Fibroblast of skin of left biceps (primary cell): ENCODE measurements around the gene RAX2.
"Not testable (repeated sequence)": the region's sequence is repeated elsewhere in the genome, so short reads cannot be mapped to it uniquely, and the experiment has no call there.

ENCODE experiments used
- DNase-seq, 2 experiments: peaks; one replicate each; pipeline ENCODE4 v3.0.0-alpha.2; 2013; ENCODE audit warnings: low read depth in 2 of 2

The RAX2 gene

GRCh38 chr19:3760871-3761361 lies 11.1 kb downstream of the RAX2 start:
- no peak for DNase-seq

GRCh38 chr19:3759482-3760254 lies 12.4 kb downstream of the RAX2 start:
- DNase-seq, result no peak

DNA sequence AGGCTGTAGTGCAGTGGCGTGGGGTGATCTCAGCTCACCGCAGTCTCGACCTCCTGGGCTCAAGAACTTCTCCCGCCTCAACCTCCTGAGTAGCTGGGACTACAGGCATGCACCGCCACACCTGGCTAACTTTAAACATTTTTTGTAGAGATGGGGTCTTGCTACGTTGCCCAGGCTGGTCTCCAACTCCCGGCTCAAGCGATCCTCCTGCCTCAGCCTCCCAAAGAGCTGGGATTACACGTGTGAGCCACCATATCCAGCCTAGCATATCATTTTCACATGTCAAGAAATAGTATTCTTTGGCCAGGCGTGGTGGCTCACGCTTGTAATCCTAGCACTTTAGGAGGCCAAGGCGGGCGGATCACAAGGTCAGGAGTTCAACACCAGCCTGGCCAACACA lies 13.7 kb downstream of the RAX2 start:
- not testable (repeated sequence) for DNase-seq

DNA sequence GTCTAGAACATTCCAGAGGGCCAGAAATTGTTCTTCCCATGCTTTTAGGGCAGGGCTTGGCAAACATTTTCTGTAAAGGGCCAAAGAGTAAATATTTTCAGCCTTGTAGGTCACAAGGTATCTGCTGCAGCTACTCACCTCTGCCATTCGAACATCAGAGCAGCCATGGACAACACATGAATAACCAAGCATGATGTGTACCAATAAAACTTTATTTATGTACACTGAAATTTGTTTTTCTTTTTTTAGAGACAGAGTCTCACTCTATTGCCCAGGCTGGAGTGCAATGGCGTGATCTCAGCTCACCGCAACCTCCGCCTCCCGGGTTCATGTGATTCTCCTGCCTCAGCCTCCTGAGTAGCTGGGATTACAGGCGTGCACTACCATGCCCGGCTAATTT lies 14.3 kb downstream of the RAX2 start:
- DNase-seq, result not testable (repeated sequence)

- no peak for DNase-seq
Observed at GRCh38 chr19:3753631-3754410, 18.2 kb downstream of the RAX2 start.

GRCh38 chr19:3752492-3752891 lies 19.5 kb downstream of the RAX2 start:
- DNase-seq, result no peak

- no peak for DNase-seq
Observed at GRCh38 chr19:3751236-3751635, 20.8 kb downstream of the RAX2 start.

DNA sequence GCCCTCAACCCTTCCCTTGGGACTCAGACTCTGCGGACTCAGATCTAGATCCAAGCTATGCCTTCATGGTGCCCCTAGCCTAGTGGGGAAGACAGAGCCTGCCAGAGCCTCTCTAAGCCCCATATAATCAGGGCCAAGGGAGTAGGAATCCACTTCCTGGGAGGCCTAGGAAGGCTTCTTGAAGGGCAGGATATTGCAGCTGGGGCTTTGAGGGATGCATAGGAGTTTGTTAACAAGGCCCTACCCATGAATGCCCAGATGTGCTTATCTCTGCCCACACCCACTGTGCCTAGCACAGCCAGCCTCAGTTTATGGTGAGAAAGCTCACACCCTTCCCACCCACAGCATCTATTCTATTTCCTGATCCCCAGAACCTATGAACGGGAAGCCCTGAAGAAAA lies 21.8 kb downstream of the RAX2 start:
- DNase-seq, result no peak

GRCh38 chr19:3748965-3749364 lies 23.1 kb downstream of the RAX2 start:
- no peak for DNase-seq

- no peak for DNase-seq
Observed at GRCh38 chr19:3746371-3747056, 25.5 kb downstream of the RAX2 start.

- DNase-seq, result no peak
Observed at GRCh38 chr19:3745363-3746045, 26.5 kb downstream of the RAX2 start.

- DNase-seq, result no peak
Observed at GRCh38 chr19:3743486-3743885, 28.5 kb downstream of the RAX2 start.

DNA sequence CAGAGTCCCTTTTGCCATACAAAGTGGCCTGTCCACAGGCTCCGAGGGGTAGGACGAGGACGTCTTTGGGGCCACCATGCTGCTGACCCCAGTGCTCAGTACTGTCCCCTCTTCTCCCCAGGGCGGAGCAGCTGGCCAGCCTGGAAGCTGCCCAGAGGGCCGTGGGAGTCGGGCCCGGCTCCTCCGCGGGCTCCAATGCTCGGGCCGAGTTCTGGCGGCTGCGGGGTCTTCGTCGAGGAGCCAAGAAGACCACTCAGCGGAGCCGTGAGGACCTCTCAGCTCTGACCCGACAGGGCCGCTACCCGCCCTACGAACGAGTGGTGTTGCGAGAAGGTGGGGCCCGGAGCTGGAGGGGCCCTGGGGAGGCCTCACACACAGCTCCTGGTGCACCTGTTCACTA lies 31.6 kb downstream of the RAX2 start:
- no peak for DNase-seq

GRCh38 chr19:3738477-3739220 lies 33.4 kb downstream of the RAX2 start:
- no peak for DNase-seq

DNA sequence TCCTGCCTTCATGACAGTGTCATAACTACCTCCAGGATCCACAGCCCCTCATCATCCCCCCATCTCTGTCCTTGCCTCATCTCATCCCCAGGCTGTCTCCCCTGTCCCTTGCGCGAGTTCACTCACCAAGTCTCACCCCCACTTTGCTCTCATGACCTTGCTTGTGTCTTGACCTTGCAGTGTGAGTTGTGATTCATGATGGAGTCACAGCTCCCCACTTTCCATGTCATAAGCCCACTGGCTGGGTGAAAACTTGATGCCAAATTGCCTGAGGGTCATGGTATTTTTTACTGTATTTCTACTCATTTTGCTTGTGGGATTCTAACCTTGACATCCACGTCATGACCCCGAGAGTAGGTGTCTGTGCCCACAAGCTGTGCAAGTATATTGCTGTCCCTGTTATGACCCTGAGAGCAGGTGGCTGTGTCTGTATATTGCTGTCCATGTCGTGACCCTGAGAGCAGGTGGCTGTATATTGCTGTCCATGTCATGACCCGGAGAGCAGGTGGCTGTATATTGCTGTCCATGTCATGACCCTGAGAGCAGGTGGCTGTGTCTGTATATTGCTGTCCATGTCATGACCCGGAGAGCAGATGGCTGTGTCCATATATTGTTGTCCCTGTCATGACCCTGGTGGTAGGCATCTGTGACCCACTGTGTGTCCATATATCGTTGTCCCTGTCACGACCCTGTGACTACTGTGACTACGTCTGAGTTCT lies 34.4 kb downstream of the RAX2 start:
- DNase-seq, result no peak

GRCh38 chr19:3736106-3736724 lies 35.8 kb downstream of the RAX2 start:
- DNase-seq, result no peak

- DNase-seq, result no peak
Observed at GRCh38 chr19:3734310-3734600, 37.8 kb downstream of the RAX2 start.

GRCh38 chr19:3733549-3734309 lies 38.3 kb downstream of the RAX2 start:
- DNase-seq, result no peak

GRCh38 chr19:3732108-3732507 lies 39.9 kb downstream of the RAX2 start:
- no peak for DNase-seq
